GM06990 (cell line): ENCODE measurements around the gene PAPOLG.
"Not testable (repeated sequence)": the region's sequence is repeated elsewhere in the genome, so short reads cannot be mapped to it uniquely, and the experiment has no call there.

Experiments
- DNase-seq: peaks from one replicate; pipeline ENCODE4 v3.0.0-alpha.2; 2011; ENCODE audit not compliant: insufficient read length; ENCODE audit errors: extremely low read depth
- H3K27me3 ChIP-seq: replicated peaks from 2 replicates; pipeline ENCODE4 v1.6.0; 2011; ENCODE audit warnings: low read length; ENCODE audit not compliant: control insufficient read depth, insufficient read depth
- H3K36me3 ChIP-seq: 2 replicates; pipeline ENCODE4 v1.5.1; 2011; ENCODE audit warnings: low read length; ENCODE audit not compliant: control insufficient read depth, insufficient read depth
- H3K4me3 ChIP-seq: replicated peaks from 2 replicates; pipeline ENCODE4 v1.5.1; 2011; ENCODE audit warnings: low read depth, mild to moderate bottlenecking, control low read depth, low read length
- TF ChIP-seq, protein P1 (sequence below): IDR thresholded peaks from 2 replicates; pipeline ENCODE4 v1.5.1; 2011; ENCODE audit warnings: low read length, control low read depth, mild to moderate bottlenecking, inconsistent platforms; ENCODE audit not compliant: insufficient read depth, poor library complexity, severe bottlenecking

Gene PAPOLG

DNA sequence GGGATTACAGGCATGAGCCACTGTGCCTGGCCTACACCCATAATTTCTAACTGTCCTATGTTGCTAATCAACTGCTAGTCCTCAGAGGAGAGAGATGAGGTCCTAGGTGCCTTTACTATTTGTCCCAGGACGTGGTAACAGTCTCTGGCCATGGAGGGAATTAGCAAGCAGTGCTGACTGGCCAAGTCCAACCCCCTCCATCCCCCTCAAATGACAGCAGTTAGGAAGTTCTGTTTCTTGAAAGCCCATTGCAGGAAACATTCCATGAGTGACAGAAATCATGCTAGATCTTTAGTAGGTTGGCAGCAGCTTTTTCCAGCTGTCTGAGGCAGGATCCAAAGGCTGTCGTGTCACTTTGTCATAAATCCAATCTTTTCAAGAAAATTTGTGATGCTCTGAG is 69.6 kb downstream of the PAPOLG start:
- TF ChIP-seq, protein P1, sequence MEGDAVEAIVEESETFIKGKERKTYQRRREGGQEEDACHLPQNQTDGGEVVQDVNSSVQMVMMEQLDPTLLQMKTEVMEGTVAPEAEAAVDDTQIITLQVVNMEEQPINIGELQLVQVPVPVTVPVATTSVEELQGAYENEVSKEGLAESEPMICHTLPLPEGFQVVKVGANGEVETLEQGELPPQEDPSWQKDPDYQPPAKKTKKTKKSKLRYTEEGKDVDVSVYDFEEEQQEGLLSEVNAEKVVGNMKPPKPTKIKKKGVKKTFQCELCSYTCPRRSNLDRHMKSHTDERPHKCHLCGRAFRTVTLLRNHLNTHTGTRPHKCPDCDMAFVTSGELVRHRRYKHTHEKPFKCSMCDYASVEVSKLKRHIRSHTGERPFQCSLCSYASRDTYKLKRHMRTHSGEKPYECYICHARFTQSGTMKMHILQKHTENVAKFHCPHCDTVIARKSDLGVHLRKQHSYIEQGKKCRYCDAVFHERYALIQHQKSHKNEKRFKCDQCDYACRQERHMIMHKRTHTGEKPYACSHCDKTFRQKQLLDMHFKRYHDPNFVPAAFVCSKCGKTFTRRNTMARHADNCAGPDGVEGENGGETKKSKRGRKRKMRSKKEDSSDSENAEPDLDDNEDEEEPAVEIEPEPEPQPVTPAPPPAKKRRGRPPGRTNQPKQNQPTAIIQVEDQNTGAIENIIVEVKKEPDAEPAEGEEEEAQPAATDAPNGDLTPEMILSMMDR = no peak
- DNase-seq = no peak
- Histone ChIP-seq H3K36me3 (no peaks in the 10 kb centered on the region), H3K27me3 (no peaks in the 10 kb centered on the region), H3K4me3 (no peak overlapping the region)

DNA sequence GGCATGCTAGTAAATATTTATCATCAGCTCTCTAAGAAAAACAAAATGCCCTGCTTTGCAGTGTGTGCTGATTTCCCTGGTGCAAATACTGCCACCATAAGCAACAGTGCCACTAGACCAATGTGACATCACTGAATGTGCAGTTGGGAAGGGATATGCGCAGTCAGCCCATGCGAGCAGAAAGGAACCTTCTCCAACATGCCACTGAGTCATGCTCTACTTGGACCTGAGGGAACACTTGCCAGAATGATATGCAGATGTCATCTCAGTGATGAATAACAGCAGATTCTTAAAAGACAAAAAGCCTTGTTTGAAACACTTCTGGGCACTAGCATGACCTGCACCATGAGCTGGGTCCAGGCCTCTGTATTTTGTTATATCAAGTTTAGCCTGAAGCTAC is 70.0 kb downstream of the PAPOLG start:
- H3K4me3 ChIP-seq = no peak overlapping the region
- TF ChIP-seq, protein P1 = no peak
- no peak for DNase-seq
- H3K36me3 ChIP-seq = no peaks in the 10 kb centered on the region
- no peaks in the 10 kb centered on the region for H3K27me3 ChIP-seq

DNA sequence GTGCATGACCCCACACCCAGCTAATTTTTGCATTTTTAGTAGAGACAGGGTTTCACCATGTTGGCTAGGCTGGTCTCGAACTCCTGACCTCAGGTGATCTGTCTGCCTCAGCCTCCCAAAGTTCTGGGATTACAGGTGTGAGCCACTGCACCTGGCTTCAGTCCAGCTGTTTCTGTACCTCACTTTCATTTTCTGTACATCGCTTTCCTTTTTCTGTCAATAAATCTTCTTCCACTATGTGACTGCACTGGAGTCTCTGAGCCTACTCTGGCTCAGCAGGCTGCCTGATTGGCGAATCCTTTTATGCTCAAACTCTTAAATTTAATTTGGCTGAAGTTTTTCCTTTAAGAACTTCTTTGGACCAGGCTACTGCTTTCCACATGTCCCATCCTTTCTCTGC is 70.8 kb downstream of the PAPOLG start:
- H3K4me3 ChIP-seq, DNase-seq, H3K36me3 ChIP-seq, H3K27me3 ChIP-seq: not testable (repeated sequence)

DNA sequence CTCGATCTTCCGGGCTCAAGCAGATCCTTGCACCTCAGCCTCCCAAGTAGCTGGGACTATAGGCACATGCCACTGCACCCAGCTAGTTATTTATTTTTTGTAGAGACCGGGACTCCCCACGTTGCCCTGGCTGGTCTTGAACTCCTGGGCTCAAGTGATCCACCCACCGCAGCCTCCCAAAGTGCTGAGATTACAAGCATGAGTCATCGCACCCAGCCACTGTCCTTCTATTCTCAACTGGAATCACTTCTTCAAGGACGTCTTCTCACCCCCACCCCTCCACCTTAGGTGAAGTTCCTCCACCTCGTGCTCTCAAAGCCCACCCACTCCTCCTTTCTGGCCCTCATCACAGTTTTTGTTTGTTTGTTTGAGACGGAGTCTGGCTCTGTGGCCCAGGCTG is 71.3 kb downstream of the PAPOLG start:
- Histone ChIP-seq H3K4me3 (no peak overlapping the region), H3K36me3 (no peaks in the 10 kb centered on the region), H3K27me3 (no peaks in the 10 kb centered on the region)
- TF ChIP-seq, protein P1 = no peak
- no peak for DNase-seq

DNA sequence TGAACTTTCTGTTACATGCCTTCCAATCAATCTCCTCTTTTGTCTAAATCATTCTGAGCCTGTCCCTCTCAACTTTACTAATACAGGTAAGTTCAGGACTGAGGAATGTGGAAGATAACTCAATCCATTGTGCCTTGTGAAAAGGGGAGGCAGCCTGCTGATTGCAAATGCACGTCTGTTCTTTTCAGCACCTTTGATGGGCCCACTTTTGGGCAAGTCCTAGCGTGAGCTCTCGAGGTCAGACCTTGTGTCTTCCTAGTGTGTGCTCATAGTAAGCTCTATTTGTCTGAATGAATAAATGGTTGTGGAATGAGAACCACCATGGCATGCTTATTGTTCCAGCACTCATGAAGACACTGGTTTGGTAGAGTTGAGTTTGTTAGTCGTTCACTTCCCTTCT is 74.9 kb downstream of the PAPOLG start:
- H3K4me3 ChIP-seq = no peak overlapping the region
- no peak for DNase-seq
- no peaks in the 10 kb centered on the region for H3K27me3 ChIP-seq
- no peaks in the 10 kb centered on the region for H3K36me3 ChIP-seq
- TF ChIP-seq, protein P1 = no peak

DNA sequence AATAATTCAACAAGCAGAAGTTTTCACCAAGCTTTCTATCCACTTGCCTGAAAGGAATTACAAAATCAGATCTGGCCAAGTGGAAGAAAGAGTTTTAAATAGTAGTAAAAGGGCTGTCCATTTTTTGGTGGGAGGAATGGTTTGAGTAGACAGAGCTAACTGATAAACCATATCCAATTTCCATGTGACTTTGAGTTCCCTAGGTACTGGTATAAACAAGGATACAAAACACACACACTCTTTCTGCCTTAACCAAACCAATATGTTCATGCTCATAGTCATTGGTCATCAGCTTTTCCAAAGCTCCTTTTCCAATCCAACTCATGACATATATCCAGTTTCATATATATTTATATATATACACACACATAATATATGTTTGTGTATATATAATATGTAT is 75.9 kb downstream of the PAPOLG start:
- H3K27me3 ChIP-seq = no peaks in the 10 kb centered on the region
- TF ChIP-seq, protein P1 = no peak
- DNase-seq = no peak
- H3K36me3 ChIP-seq = no peaks in the 10 kb centered on the region
- no peak overlapping the region for H3K4me3 ChIP-seq
